GM13976 (cell line): ENCODE results near the gene CFAP57.

Experiments
- DNase-seq: peaks from one replicate; pipeline ENCODE4 v3.0.0; 2012; ENCODE audit warnings: low spot score
- in situ Hi-C: fragments of 300-500 bp; cut with MboI; formaldehyde crosslinking; loops from one replicate; pipeline ENCODE4 v1.12.0; 2022; ENCODE audit warnings: low sequenced_read_pairs, mixed read lengths, inconsistent platforms; ENCODE audit not compliant: unreplicated experiment
- TF ChIP-seq, protein P1 (sequence below): IDR thresholded peaks from 2 replicates; pipeline ENCODE4 v1.5.1; 2012; ENCODE audit warnings: borderline replicate concordance, mild to moderate bottlenecking; ENCODE audit not compliant: insufficient read depth; ENCODE audit errors: extremely low read depth, missing control alignments, control extremely low read depth

CFAP57 gene

DNA sequence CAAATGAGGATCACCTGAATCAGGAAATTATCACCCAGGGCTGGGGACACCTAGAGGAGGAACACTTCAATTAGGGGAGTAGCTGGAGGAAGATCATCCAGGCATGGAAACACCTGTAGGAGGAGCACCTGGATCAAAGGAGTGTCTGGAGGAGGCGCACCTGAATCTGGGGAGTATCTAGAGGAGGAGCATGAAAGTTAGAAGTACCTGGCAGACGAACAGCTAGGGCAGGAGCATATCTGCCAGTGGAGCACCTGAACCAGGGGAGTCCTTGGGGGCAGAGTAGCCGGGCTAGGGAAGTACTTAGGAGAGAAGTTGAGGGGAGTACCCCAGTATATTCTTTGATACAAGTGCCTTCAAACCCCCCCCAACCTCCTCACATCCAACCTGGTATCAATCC is 111.9 kb downstream of the CFAP57 start:
- DNase-seq = no peak
- in situ Hi-C loops = no loop called here
- TF ChIP-seq, protein P1, sequence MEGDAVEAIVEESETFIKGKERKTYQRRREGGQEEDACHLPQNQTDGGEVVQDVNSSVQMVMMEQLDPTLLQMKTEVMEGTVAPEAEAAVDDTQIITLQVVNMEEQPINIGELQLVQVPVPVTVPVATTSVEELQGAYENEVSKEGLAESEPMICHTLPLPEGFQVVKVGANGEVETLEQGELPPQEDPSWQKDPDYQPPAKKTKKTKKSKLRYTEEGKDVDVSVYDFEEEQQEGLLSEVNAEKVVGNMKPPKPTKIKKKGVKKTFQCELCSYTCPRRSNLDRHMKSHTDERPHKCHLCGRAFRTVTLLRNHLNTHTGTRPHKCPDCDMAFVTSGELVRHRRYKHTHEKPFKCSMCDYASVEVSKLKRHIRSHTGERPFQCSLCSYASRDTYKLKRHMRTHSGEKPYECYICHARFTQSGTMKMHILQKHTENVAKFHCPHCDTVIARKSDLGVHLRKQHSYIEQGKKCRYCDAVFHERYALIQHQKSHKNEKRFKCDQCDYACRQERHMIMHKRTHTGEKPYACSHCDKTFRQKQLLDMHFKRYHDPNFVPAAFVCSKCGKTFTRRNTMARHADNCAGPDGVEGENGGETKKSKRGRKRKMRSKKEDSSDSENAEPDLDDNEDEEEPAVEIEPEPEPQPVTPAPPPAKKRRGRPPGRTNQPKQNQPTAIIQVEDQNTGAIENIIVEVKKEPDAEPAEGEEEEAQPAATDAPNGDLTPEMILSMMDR = no peak

DNA sequence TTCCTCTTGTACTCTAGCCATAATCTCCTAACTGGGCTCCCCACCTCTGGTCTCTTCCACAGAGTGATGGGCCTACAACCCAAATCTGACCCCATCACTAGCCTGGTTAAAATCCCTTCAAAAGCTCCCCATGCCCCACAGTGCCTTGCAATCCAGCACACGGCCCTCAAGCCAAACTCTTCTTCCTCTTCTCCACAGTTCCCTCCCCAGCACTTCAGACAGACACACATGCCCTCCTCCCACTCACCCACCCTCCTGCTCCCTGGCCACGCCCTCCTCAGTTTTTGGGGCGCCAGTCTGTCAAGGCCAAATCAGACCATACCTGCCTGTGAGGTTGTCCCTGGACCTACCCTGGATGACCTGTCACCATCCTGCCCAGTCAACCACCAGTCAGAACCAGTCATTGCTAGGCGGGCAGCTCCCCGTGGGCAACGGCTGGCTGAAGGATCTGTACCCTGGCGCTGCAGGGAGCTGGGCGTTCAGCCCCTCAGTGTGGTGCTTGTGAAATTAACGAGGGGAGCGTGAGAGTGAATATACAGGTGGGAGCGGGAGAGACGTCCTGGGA is 112.5 kb downstream of the CFAP57 start:
- in situ Hi-C loops = no loop called here
- no peak for DNase-seq

DNA sequence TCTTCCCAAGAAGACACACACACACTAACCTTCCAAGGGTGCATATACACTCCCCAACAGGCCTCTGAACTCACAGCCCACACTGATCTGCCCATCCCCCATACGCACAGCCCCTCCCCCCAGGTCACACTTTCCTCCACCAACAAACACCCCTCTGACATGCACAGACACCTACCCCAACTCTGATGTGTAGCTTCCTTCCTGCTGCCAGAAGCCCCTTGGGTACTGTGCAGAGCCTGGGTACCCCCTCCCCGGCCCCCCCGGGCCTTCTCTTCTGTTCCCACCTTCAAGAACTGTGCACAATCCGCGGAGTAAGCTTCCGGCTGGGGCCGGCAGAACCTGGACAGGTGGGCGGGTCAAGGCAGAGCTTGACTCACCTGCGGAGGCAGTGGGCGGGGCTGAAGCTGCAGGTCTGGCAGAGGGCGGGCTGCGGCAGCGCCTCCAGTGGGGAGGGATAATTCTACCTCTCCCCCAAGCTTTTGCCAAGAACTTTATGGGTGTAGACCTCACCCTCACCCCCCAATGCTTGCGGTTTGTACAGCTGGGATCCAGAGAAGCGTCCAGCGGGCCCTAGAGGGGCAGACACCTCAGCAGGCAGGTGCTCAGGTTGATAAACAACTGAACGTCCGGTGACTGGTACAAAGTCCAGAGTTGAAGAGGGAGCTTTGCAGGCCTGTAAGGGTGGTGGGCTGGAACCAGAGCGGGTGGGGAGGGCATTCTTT is 113.3 kb downstream of the CFAP57 start, which contains the start of gene C1orf210:
Gene C1orf210 (minus strand): TSS at position 313 of the 722 bp plus-strand sequence. CDS start 2,311 bp downstream, outside the sequence.
- TF ChIP-seq, protein P1 = no peak
- no peak for DNase-seq
- in situ Hi-C loops = no loop called here

More for the DNA sequence above, 112.5 kb downstream of the CFAP57 start:
- TF ChIP-seq, protein P1 = no peak

DNA sequence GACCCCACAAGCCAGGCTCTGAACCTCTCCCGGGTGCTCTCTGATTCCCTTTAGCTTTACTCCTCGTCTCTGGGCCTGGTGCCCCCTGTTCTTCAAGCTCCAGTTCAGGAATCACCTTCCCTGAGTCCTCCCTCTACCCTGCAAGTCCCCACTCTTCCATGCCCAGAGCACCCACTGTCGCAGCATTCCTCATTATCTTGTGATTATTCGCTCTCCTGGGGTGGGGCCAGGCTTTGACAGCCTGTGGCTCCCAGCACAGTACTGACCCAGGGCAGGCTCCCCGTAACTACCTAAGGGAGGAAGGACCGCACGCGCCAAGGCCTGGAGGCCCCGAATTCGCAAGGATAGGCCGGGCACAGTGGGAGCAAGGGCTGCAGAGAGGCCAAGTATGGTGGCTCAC is 114.0 kb downstream of the CFAP57 start:
- DNase-seq = no peak
- TF ChIP-seq, protein P1 = no peak
- in situ Hi-C loops = no loop called here

DNA sequence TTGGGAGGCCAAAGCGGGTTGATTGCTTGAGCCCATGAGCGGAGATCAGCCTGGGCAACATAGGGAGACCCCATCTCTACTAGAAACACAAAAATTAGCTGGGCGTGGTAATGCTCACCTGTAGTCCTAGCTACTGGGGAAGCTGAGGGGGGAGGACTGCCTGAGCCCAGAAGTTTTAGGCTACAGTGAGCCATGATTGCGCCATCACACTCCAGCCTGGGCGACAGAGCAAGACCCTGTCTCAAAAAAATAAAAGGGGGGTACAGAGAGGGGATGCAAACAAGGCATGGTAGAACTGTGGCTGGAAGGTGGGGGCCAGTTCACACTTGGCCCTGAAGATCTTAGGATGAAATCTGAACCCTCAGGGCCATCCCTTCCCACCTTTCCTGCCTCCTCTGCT is 114.4 kb downstream of the CFAP57 start:
- in situ Hi-C loops = no loop called here
- TF ChIP-seq, protein P1 = no peak
- no peak for DNase-seq

DNA sequence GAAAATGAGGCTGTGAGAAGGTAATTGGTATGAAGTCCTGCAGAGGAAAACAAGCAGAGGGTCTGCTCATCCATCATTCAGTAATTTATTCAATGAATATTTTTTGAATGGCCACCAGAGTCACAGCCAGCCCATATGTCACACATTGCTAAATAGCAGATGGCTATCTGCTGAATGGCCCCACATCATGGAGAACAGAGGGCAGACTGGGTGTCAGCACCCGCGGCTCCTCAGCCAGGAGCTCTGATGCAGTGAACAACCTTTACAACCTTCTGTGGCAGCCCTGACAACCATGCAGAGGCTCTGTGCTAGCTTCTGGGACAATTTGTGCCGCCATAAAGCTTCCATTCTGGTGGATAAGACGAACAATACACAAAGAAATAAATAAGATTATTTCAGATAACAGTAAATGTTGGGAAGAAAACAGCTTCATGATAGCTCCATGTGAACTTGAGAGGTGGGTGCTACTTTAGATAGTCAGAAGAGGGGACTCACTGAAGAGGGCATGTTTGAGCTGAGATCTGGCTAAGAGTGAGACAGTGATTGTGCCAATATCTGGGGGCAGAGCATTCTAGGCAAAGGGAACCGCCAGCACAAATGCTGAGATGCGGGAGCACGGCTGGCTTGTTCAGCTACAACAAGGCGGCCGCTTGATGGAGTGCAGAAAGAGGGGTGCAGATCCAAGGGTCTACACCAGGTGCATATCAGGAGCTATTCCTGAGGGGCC is 116.1 kb downstream of the CFAP57 start:
- TF ChIP-seq, protein P1 = no peak
- no peak for DNase-seq
- in situ Hi-C loops = no loop called here
